H1 (cell line): ENCODE results near the gene HDAC9. TPM values are rescaled to one million over a fixed set of nuclear protein-coding genes. Genes with fewer than 3 reads are reported as not detected.

Experiments used
- CTCF ChIA-PET: fragments of 300-600 bp; sonication (Branson Sonifier 250); formaldehyde crosslinking; loops from one replicate; lab custom pipeline; 2021; ENCODE audit not compliant: partially characterized antibody; lab: Charles Lee
- POLR2A ChIA-PET: fragments of 300-600 bp; sonication (Branson Sonifier 250); formaldehyde crosslinking; loops from one replicate; lab custom pipeline; 2021; ENCODE audit warnings: inconsistent platforms; ENCODE audit not compliant: partially characterized antibody; lab: Charles Lee
- DNase-seq, 2 experiments: peaks; one replicate each; pipeline versions ENCODE4 v3.0.0 to v3.0.0-alpha.2; 2010 to 2022; ENCODE audit warnings: low spot score in 2 of 2, low read depth in 1 of 2, mixed read lengths in 1 of 2
- FAIRE-seq: peaks from 2 replicates; lab custom pipeline; 2011; peaks lifted over from hg19 to GRCh38; lab: Jason Lieb, UNC
- H2AFZ ChIP-seq: 2 replicates; pipeline ENCODE4 v1.8.1; 2012; ENCODE audit warnings: low read length, inconsistent platforms
- H2AK5ac ChIP-seq: 2 replicates; pipeline ENCODE4 v1.6.1; 2013; ENCODE audit warnings: low read depth, low read length
- H2BK120ac ChIP-seq: replicated peaks from 2 replicates; pipeline ENCODE3; 2013; ENCODE audit warnings: low read depth, low read length, inconsistent platforms
- H2BK12ac ChIP-seq: 2 replicates; pipeline ENCODE4 v1.6.1; 2013; ENCODE audit warnings: low read depth, low read length
- H2BK15ac ChIP-seq: 2 replicates; pipeline ENCODE4 v1.6.1; 2013; ENCODE audit warnings: low read length
- H2BK20ac ChIP-seq: 2 replicates; pipeline ENCODE4 v1.6.1; 2013; ENCODE audit warnings: low read length
- H2BK5ac ChIP-seq: 2 replicates; pipeline ENCODE4 v1.6.1; 2013; ENCODE audit warnings: low read depth, low read length
- H3K14ac ChIP-seq: 2 replicates; pipeline ENCODE4 v1.6.1; 2013; ENCODE audit warnings: inconsistent platforms; ENCODE audit not compliant: insufficient read length
- H3K18ac ChIP-seq: 2 replicates; pipeline ENCODE4 v1.6.1; 2013; ENCODE audit warnings: low read length; ENCODE audit errors: extremely low read depth
- H3K23ac ChIP-seq: 2 replicates; pipeline ENCODE4 v1.6.1; 2013; ENCODE audit warnings: inconsistent platforms; ENCODE audit not compliant: insufficient read length
- H3K23me2 ChIP-seq: 2 replicates; pipeline ENCODE4 v1.6.1; 2013; ENCODE audit warnings: low read depth, low read length
- H3K27ac ChIP-seq: 2 replicates; pipeline ENCODE4 v1.6.1; 2011; ENCODE audit warnings: low read depth, low read length, inconsistent platforms
- H3K27me3 ChIP-seq, 4 experiments: replicated peaks in 1 of 4; 1 replicate in 1 of 4; 2 replicates in 3 of 4; pipeline versions ENCODE4 v1.6.1 to v1.8.1; 2011 to 2013; ENCODE audit warnings: low read length in 3 of 4, mild to moderate bottlenecking in 3 of 4, inconsistent platforms in 2 of 4, mixed read lengths in 2 of 4, moderate library complexity in 1 of 4; ENCODE audit not compliant: control insufficient read depth in 3 of 4, insufficient read depth in 3 of 4; ENCODE audit errors: extremely low read depth in 1 of 4
- H3K36me3 ChIP-seq, 4 experiments: 2 replicates each; pipeline versions ENCODE4 v1.6.1 to v1.8.1; 2011 to 2013; ENCODE audit warnings: mild to moderate bottlenecking in 4 of 4, low read length in 3 of 4, moderate library complexity in 2 of 4, control low read depth in 1 of 4, inconsistent platforms in 1 of 4; ENCODE audit not compliant: insufficient read depth in 4 of 4, control insufficient read depth in 2 of 4
- H3K4ac ChIP-seq: replicated peaks from 2 replicates; pipeline ENCODE3; 2013; ENCODE audit warnings: low read length, low read depth, mixed read lengths, inconsistent platforms; ENCODE audit not compliant: insufficient read length
- H3K4me1 ChIP-seq, 4 experiments: replicated peaks in 1 of 4; 1 replicate in 1 of 4; 2 replicates in 3 of 4; pipeline versions ENCODE4 v1.6.1 to v1.8.1; 2011 to 2013; ENCODE audit warnings: low read length in 3 of 4, inconsistent platforms in 2 of 4, mixed read lengths in 1 of 4; ENCODE audit not compliant: insufficient read depth in 4 of 4, control insufficient read depth in 3 of 4
- H3K4me2 ChIP-seq, 2 experiments: 2 replicates each; pipeline versions ENCODE4 v1.6.1 to v1.8.1; 2011 to 2013; ENCODE audit warnings: low read depth in 2 of 2, low read length in 2 of 2, control low read depth in 1 of 2, inconsistent platforms in 1 of 2, mild to moderate bottlenecking in 1 of 2; ENCODE audit not compliant: insufficient read depth in 1 of 2
- H3K4me3 ChIP-seq, 4 experiments: fragments of 200-600, 300-600 bp in 1 of 4; sonication (generic), shearing (Covaris generic), sonication (Bioruptor Twin) in 1 of 4; 2 replicates each; pipeline versions ENCODE4 v1.5.1 to v1.8.1; 2011 to 2016; ENCODE audit warnings: low read length in 4 of 4, low read depth in 3 of 4, control low read depth in 2 of 4, inconsistent platforms in 2 of 4, mild to moderate bottlenecking in 2 of 4, mixed read lengths in 1 of 4, moderate library complexity in 1 of 4; ENCODE audit not compliant: insufficient read depth in 2 of 4; ENCODE audit errors: extremely low read depth in 1 of 4
- H3K56ac ChIP-seq: replicated peaks from 2 replicates; pipeline ENCODE3; 2013; ENCODE audit warnings: low read depth, mild to moderate bottlenecking, mixed read lengths, low read length, inconsistent platforms; ENCODE audit not compliant: insufficient read length
- H3K79me1 ChIP-seq: 2 replicates; pipeline ENCODE4 v1.6.1; 2013; ENCODE audit warnings: low read depth, low read length, control low read depth
- H3K79me2 ChIP-seq, 2 experiments: 2 replicates each; pipeline versions ENCODE4 v1.6.1 to v1.8.1; 2012 to 2013; ENCODE audit warnings: low read length in 2 of 2, mild to moderate bottlenecking in 2 of 2, inconsistent platforms in 1 of 2; ENCODE audit not compliant: insufficient read depth in 2 of 2, control insufficient read depth in 1 of 2
- H3K9ac ChIP-seq, 4 experiments: replicated peaks in 1 of 4; 1 replicate in 1 of 4; 2 replicates in 3 of 4; pipeline versions ENCODE4 v1.6.1 to v1.8.1; 2011 to 2013; ENCODE audit warnings: low read depth in 3 of 4, low read length in 3 of 4, control low read depth in 2 of 4, mild to moderate bottlenecking in 2 of 4, moderate library complexity in 2 of 4, inconsistent platforms in 1 of 4; ENCODE audit errors: extremely low read depth in 1 of 4
- H3K9me3 ChIP-seq, 2 experiments: 2 replicates each; pipeline versions ENCODE4 v1.6.1 to v1.8.1; 2012 to 2013; ENCODE audit warnings: mild to moderate bottlenecking in 2 of 2, moderate library complexity in 2 of 2, control low read depth in 1 of 2, inconsistent platforms in 1 of 2, low read depth in 1 of 2, low read length in 1 of 2, mixed read lengths in 1 of 2; ENCODE audit not compliant: insufficient read depth in 2 of 2
- H4K20me1 ChIP-seq, 2 experiments: replicated peaks in 1 of 2; 2 replicates each; pipeline versions ENCODE3 to v1.8.1; 2011 to 2013; ENCODE audit warnings: inconsistent platforms in 2 of 2, low read length in 2 of 2, mild to moderate bottlenecking in 1 of 2; ENCODE audit not compliant: insufficient read depth in 2 of 2, control insufficient read depth in 1 of 2
- H4K5ac ChIP-seq: 2 replicates; pipeline ENCODE4 v1.6.1; 2013; ENCODE audit warnings: low read length, low read depth, mixed read lengths, inconsistent platforms; ENCODE audit not compliant: insufficient read length
- H4K8ac ChIP-seq: 2 replicates; pipeline ENCODE4 v1.8.0; 2013; ENCODE audit warnings: mild to moderate bottlenecking, moderate library complexity, low read length, inconsistent platforms; ENCODE audit not compliant: insufficient read depth; ENCODE audit errors: extremely low read depth
- H4K91ac ChIP-seq: replicated peaks from 2 replicates; pipeline ENCODE3; 2013; ENCODE audit warnings: low read length, mixed read lengths, inconsistent platforms; ENCODE audit not compliant: insufficient read length
- BCL11A ChIP-seq, 2 experiments: IDR thresholded peaks; one replicate each; pipeline ENCODE4 v1.6.1; 2011; ENCODE audit warnings: low read depth in 2 of 2, low read length in 2 of 2, mild to moderate bottlenecking in 2 of 2
- CHD1 ChIP-seq: IDR thresholded peaks from 2 replicates; pipeline ENCODE4 v1.6.1; 2012; ENCODE audit warnings: low read depth, low read length, improper control_type of control experiment
- JUND ChIP-seq: IDR thresholded peaks from 2 replicates; pipeline ENCODE4 v1.6.1; 2011; ENCODE audit warnings: mild to moderate bottlenecking, improper control_type of control experiment, low read length
- MAFK ChIP-seq: IDR thresholded peaks from 2 replicates; pipeline ENCODE4 v1.6.1; 2012; ENCODE audit warnings: low read depth, mild to moderate bottlenecking, improper control_type of control experiment, low read length
- POU5F1 ChIP-seq: IDR thresholded peaks from 2 replicates; pipeline ENCODE4 v1.6.1; 2011; ENCODE audit warnings: low read depth, mild to moderate bottlenecking, low read length, moderate library complexity
- RAD21 ChIP-seq, 2 experiments: IDR thresholded peaks in 1 of 2; conservative IDR thresholded peaks in 1 of 2; 2 replicates each; pipeline ENCODE4 v1.6.1; 2011; ENCODE audit warnings: low read depth in 2 of 2, low read length in 2 of 2, improper control_type of control experiment in 1 of 2, inconsistent platforms in 1 of 2, mild to moderate bottlenecking in 1 of 2, moderate library complexity in 1 of 2
- RFX5 ChIP-seq: IDR thresholded peaks from 2 replicates; pipeline ENCODE4 v1.6.1; 2011; ENCODE audit warnings: low read depth, low read length, improper control_type of control experiment, borderline replicate concordance
- WGBS, 2 experiments: shearing (Covaris generic) in 1 of 2; methylation state at CpG; one replicate each; pipeline versions ENCODE4 v1.1.6 to v1.1.7; 2013 to 2015; ENCODE audit warnings: low lambda C conversion rate in 2 of 2, mixed read lengths in 2 of 2, inconsistent platforms in 1 of 2, low coverage in 1 of 2, missing lambda C conversion rate in 1 of 2; ENCODE audit not compliant: insufficient replicate concordance in 2 of 2, insufficient coverage in 1 of 2, insufficient read length in 1 of 2; ENCODE audit errors: extremely low coverage in 1 of 2, missing lambda C conversion rate in 1 of 2; 5-methylcytosine and 5-hydroxymethylcytosine counted together
- polyA plus RNA-seq, 7 experiments: library from polyadenylated mRNA; depleted of rRNA in 3 of 7; stranded (reverse) in 5 of 7; unstranded in 2 of 7; fragments of >200 nt in 5 of 7; fragments of 200-250 nt in 2 of 7; gene quantifications; 1 replicate in 5 of 7; 2 replicates in 1 of 7; 4 replicates in 1 of 7; pipeline versions ENCODE4 v1.2.1 to v1.2.3, GENCODE V29; 2011 to 2013; ENCODE audit warnings: missing spikeins in 2 of 7, mixed read lengths in 2 of 7
- total RNA-seq: library from RNA; stranded (reverse); fragmentation: NEBNext Ultra II Directional; extraction: Animal tissue kit (Norgen Biotek cat#: 25700); gene quantifications from 2 replicates; pipeline ENCODE4 v1.2.1, GENCODE V29; 2021

The HDAC9 gene
- total and polyA plus RNA-seq, 2 of the 8 experiments (the other 6 are each of a cell fraction or from before 2014, with no cell fraction given), result 9.5 to 13.1 TPM

DNA sequence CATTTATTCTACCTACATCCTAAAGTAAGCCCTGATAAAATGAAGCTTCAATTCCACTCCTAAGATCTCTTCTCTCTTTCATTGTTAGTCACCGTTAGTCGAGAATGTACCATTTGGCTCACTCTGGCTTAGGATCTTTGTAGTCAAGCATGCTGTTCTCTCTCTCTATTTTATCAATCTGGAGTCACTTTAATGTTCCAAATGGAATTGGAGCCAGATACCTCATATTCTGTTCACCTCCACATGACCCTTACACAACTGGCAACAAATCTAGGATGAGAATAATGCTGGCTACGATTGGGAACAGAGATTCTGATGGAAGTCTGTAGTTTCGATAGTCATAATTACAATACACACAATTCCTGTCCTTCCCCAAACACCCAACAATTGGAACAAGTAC lies 408.1 kb downstream of the HDAC9 start:
- H2BK5ac ChIP-seq, result no peak overlapping the region
- no peak overlapping the region for H3K4me3 ChIP-seq
- no peaks in the 10 kb centered on the region for H3K23me2 ChIP-seq
- H3K56ac ChIP-seq, result no peak overlapping the region
- no peak overlapping the region for H2BK12ac ChIP-seq
- 95% methylated on average over 4 of the region's 4 CpGs; no CpG with 5 or more reads in 1 of the 2 experiments for WGBS, 2 experiments
- no peak overlapping the region for H4K5ac ChIP-seq
- H3K18ac ChIP-seq, result no peak overlapping the region
- no peak overlapping the region for H3K4ac ChIP-seq
- H2BK20ac ChIP-seq, result no peak overlapping the region
- H3K27ac ChIP-seq, result no peak overlapping the region
- ChIA-PET POLR2A (no interaction called here), CTCF (interaction anchor here (0.8 to 2.2 kb wide), 4 partner anchors 8 to 12 kb away, joined by 3 to 6 read pairs (median 5); no protein-coding TSS in a partner anchor)
- H2BK15ac ChIP-seq, result no peak overlapping the region
- no peak overlapping the region for H2BK120ac ChIP-seq
- H3K9me3 ChIP-seq, result no peaks in the 10 kb centered on the region
- no peaks in the 10 kb centered on the region for H3K79me2 ChIP-seq
- TF ChIP-seq CHD1 (no peak), POU5F1 (no peak), RFX5 (no peak), RAD21 (IDR thresholded peaks at IDR 0.05 in 1 of 2, conservative IDR thresholded peaks at IDR 0.05 in 1 of 2; ENCODE audit: low read depth in 2 of 2, low read length in 2 of 2) (no peak), JUND (no peak), MAFK (no peak), BCL11A (IDR thresholded peaks at IDR 0.05; ENCODE audit: low read depth in 2 of 2, low read length in 2 of 2) (no peak)
- H4K91ac ChIP-seq, result no peak overlapping the region
- H4K20me1 ChIP-seq, result no peaks in the 10 kb centered on the region
- H3K4me1 ChIP-seq, result no peaks in the 10 kb centered on the region
- no peak overlapping the region for H3K9ac ChIP-seq
- no peak overlapping the region for H2AFZ ChIP-seq
- no peaks in the 10 kb centered on the region for H3K27me3 ChIP-seq
- no peak overlapping the region for H3K14ac ChIP-seq
- H3K4me2 ChIP-seq, result no peak overlapping the region
- no peak overlapping the region for H2AK5ac ChIP-seq
- H3K36me3 ChIP-seq, result no peaks in the 10 kb centered on the region
- H3K23ac ChIP-seq, result no peak overlapping the region
- H4K8ac ChIP-seq, result no peak overlapping the region
- FAIRE-seq (no peak), DNase-seq (no peak)
- H3K79me1 ChIP-seq, result no peaks in the 10 kb centered on the region
